DMS53 (cell line): Measurements from ENCODE around the gene BORCS6.
A peak's percentile ranks its signal among the peaks of the same experiment; 100 is the strongest.

ENCODE experiments used
- DNase-seq: peaks from one replicate; lab custom pipeline; 2025; lab: John Stamatoyannopoulos, UW

The BORCS6 gene

GRCh38 chr17:8142158-8142886 lies 47.7 kb downstream of the BORCS6 start:
- DNase-seq = no peak

GRCh38 chr17:8141741-8142140 lies 48.2 kb downstream of the BORCS6 start:
- no peak for DNase-seq

- DNase-seq = no peak
These were observed 48.9 kb downstream of the BORCS6 start for GRCh38 chr17:8141045-8141444.

GRCh38 chr17:8140065-8141029 lies 49.6 kb downstream of the BORCS6 start:
- no peak for DNase-seq

DNA sequence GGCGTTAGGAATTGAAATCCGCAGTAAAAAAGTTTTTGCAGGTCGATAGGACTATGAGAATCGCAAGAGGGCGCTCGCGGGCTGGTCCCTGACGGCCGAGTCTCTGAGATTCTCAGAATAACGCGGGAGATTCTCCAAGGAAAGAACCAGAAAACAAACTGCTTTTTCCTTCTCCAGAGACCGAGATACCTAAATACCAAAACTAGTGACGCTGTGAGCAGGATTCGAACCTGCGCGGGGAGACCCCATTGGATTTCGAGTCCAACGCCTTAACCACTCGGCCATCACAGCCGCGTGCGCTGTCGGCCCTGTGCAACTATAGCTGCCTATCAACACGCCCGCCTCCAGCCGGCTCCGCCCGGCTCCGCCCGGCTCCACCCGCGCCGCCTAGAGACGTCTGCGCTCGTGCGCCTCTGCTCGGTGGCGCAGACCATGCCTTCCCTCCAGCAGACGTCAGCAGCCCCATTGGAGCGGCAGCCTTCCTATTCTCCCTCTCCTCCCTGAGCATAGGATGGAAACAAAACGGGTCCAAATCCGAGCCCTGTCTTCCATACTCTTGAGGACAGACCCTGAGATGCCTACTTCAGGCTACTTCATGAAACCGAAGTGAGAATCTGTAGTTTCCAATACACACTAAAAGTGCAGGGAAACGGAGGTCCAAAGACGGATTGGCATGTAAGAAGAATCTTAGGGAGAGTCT lies 51.2 kb downstream of the BORCS6 start:
- peak; percentile 100 for DNase-seq

DNA sequence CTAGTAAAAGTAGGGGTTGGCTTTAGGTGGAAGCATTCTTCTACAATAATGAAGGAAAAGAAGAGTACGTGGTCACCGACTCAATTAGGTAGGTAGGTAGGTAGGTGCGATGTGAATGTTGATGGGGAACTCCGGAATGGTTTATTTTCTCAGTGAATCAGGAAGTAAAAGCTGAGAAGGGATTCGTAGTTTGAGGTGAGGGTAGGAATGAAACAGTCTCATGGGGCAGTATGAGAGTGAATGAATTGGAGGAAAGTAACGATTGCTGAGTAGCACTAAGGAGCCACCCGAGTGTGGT lies 51.7 kb downstream of the BORCS6 start:
- no peak for DNase-seq
